ENCODE measurements around the gene SIPA1L3. TPM values are rescaled to one million over a fixed set of nuclear protein-coding genes. Genes with fewer than 3 reads are reported as not detected.
"Not testable (repeated sequence)": the region's sequence is repeated elsewhere in the genome, so short reads cannot be mapped to it uniquely, and the experiment has no call there.

Gene SIPA1L3
- total RNA-seq, 3 donors from 2014 or later, result 13.8 to 15.9 (median 15.7) TPM

DNA sequence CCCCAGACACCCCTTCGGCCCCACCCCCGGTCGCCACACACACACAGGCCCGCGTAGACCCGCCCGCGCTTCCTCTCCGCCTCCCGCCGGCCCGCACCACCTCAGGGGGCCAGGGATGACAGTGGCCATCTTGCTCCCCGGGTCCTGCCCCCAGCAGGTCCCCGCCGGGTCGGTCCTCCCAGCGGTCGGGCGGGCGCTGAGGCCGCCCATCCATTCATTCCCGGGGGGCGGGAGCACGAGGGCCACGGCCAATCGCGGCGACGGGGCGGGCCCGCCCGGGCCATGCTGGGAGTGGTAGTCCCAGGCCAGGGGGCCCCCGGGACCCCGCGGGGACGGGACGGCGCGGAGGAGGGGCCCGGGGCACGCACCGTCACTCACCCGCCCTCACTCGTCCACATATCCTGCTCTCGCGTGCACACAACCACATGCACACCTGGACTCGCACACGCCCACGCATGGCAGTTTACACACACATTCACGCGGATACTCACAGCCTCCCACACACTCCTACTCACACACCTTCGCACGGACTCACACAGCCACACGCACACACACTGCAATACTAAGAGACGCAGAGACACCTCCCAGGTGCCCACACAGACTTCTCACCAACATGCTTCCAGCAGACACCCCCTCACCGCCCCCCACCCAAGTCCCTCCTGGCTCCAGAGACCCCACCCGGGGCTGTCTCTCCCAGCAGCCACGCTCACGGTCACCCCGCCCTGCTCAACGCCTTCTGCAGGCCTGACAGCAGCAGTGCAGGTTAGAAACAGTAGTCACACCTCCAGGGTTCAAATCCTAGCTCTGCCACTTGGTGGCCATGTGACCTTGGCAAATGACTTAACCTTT is 317.2 kb downstream of the SIPA1L3 start, which contains the start of gene DPF1:
TSS of gene DPF1 (minus strand) at position 209 of the 849 bp plus-strand sequence. CDS start at position 129, 80 bp downstream.
- Mint-ChIP-seq H3K27me3 (ENCODE audit: low read depth) (peaks cover 68% of the 10 kb centered on the region), H3K36me3 (ENCODE audit: insufficient read depth) (no peaks in the 10 kb centered on the region), H3K4me1 (ENCODE audit: low read depth) (peaks cover 24% of the 10 kb centered on the region), H3K4me3 (peak within 1 kb of the TSS; percentile 74), H3K9me3 (no peaks in the 10 kb centered on the region)
- ATAC-seq (peak; percentile 84 to 89), DNase-seq (peak; percentile 38)

DNA sequence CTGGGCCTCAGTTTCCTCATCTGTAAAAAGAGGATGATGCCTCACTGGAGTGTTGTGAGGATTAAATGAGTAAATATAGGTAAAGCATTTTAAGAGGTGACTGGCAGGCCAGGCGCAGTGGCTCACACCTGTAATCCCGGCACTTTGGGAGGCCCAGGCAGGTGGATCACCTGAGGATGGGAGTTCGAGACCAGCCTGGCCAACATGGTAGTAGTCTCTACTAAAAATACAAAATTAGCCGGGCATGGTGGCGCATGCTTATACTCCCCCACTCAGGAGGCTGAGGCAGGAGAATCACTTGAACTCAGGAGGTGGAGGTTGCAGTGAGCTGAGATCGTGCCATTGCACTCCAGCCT is 317.8 kb downstream of the SIPA1L3 start:
- not testable (repeated sequence) for ATAC-seq; H3K9me3 Mint-ChIP-seq; DNase-seq; H3K36me3 Mint-ChIP-seq (ENCODE audit: insufficient read depth)
- Mint-ChIP-seq H3K4me1 (ENCODE audit: low read depth) (peaks cover 24% of the 10 kb centered on the region), H3K4me3 (peak overlapping the region; percentile 74), H3K27me3 (ENCODE audit: low read depth) (peaks cover 65% of the 10 kb centered on the region)

DNA sequence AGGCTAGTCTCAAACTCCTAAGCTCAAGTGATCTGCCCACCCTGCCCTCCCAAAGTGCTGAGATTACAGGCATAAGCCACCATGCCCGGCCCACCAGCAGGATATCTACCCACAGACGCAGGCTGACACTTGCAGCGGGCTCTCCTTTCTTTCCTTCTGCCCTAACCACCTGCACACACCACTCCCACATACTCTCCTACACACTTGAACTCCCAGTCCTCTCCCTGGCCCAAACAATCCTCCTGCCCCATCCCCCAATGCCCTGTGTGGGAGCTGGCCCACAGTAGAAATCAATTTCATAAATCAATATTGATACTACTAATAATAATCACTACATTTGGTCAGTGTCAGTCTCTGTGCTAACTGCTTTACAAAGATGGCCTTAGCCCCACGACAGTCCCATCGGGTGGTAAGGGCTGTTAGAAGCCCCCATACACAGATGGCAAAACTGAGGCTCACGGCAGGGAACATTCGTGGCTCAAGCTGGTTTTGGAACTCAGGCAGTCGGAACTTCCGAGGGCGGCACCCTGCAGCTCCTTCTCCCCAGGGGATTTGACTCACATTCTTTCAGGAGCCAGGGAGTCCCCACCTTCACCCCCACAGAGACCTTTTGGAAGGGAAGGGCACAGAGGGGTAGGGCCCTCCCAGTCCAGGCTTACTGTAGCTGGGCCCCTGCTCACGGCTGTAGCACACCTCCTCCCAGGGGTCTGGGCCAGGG is 320.4 kb downstream of the SIPA1L3 start:
- ATAC-seq, result no peak
- H3K9me3 Mint-ChIP-seq, result no peaks in the 10 kb centered on the region
- H3K27me3 Mint-ChIP-seq (ENCODE audit: low read depth), result peaks cover 63% of the 10 kb centered on the region
- no peak overlapping the region for H3K4me3 Mint-ChIP-seq
- DNase-seq, result no peak
- H3K36me3 Mint-ChIP-seq (ENCODE audit: insufficient read depth), result no peaks in the 10 kb centered on the region
- H3K4me1 Mint-ChIP-seq (ENCODE audit: low read depth), result peaks cover 25% of the 10 kb centered on the region

DNA sequence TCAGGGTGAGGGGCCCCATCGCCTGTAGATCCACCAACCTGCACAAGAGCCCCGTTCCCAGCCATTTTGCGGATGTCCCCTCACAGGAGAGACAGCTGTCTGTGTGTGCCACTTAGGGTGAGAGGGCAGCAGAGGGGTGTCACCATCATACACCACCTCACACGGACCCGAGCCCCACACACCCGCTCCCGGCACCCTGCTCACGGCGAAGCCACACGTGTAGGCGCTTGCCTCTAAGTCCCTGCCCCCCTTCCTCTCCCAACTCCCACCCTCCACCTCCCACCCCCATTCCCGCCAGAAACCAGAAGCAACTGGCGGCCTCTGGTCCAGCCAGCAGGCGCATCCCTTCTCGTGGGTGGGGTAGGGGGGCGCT is 321.0 kb downstream of the SIPA1L3 start:
- Mint-ChIP-seq H3K4me1 (ENCODE audit: low read depth) (peaks cover 25% of the 10 kb centered on the region), H3K36me3 (ENCODE audit: insufficient read depth) (no peaks in the 10 kb centered on the region), H3K4me3 (no peak overlapping the region), H3K27me3 (ENCODE audit: low read depth) (peaks cover 59% of the 10 kb centered on the region), H3K9me3 (no peaks in the 10 kb centered on the region)
- ATAC-seq, result no peak
- no peak for DNase-seq

DNA sequence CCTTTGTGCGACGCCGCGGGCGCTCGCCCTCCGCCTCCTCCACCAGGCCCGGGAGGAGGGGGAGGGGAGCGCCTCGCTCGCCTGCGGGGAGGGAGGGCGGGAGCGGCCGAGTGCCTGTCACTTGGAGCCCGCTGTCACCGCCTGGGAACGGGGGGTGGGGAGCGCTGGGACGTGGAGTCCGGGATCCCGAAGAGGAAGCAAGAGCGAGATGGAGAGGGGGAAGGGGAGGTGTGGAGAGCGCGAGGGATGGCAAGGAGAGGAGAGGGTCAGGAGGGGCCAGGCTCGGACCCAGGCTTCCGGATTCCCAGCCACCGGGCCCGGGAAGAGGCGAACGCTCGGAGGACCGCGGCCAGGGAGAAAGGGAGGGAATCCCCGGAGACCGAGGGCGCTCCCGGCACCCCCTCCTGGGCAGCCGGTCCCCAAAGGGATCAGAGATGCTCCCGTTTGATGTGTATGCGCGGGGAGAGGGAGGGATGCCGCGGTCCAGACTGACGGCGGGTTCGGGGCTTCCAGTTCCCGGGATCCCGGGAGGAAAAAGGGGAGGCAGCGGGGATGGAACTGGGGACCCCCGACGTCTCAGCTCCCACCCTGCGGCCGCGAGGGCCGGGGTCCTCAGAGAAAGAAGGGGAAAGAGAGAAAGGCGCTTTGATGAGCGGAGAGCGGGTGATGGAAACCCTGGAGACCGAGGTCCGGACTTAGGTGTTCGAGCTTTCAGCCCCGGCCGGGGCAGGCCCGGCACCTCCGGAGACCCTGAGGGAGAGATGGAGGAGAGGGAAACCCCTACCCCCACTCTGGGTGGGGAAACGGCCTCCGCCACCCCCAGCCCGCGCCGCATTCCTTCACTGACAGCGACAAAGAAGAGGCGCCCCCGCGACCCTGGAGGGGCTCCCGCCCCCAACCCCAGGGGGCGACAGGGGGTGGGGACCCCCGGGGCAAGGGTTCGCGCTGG is 321.8 kb downstream of the SIPA1L3 start:
- Mint-ChIP-seq H3K36me3 (ENCODE audit: insufficient read depth) (no peaks in the 10 kb centered on the region), H3K4me3 (peak overlapping the region; percentile 38), H3K27me3 (ENCODE audit: low read depth) (peaks cover 52% of the 10 kb centered on the region), H3K9me3 (no peaks in the 10 kb centered on the region), H3K4me1 (ENCODE audit: low read depth) (peaks cover 18% of the 10 kb centered on the region)
- ATAC-seq, result no peak
- DNase-seq, result no peak

DNA sequence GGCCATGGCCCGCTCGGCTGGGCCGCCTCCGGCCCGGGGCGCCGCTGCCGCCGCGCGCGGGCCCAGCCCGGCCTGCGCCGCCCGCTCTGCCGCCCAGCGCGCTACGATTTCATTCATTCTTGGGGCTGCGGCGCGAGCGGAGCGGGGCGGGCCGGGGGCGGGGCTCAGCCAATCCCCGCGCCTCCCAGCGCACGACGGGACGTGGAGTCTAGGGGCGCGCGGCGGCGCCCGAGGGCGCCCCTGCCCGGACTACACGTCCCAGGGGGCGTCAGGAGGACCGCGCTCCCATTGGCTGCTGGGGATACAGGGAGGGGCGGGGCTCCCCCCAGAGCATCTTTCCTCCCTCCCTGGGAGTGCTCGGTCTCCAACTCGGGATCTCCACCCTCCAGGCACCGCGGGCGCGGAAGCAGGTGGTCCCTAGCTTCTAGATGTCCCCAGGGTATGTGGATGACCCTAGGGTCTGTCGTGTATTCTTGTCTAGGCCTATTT is 322.6 kb downstream of the SIPA1L3 start:
- Mint-ChIP-seq H3K4me3 (no peak overlapping the region), H3K27me3 (ENCODE audit: low read depth) (peaks cover 44% of the 10 kb centered on the region), H3K36me3 (ENCODE audit: insufficient read depth) (no peaks in the 10 kb centered on the region), H3K4me1 (ENCODE audit: low read depth) (peaks cover 13% of the 10 kb centered on the region), H3K9me3 (no peaks in the 10 kb centered on the region)
- peak; percentile 97 to 98 for ATAC-seq
- peak; percentile 51 for DNase-seq

DNA sequence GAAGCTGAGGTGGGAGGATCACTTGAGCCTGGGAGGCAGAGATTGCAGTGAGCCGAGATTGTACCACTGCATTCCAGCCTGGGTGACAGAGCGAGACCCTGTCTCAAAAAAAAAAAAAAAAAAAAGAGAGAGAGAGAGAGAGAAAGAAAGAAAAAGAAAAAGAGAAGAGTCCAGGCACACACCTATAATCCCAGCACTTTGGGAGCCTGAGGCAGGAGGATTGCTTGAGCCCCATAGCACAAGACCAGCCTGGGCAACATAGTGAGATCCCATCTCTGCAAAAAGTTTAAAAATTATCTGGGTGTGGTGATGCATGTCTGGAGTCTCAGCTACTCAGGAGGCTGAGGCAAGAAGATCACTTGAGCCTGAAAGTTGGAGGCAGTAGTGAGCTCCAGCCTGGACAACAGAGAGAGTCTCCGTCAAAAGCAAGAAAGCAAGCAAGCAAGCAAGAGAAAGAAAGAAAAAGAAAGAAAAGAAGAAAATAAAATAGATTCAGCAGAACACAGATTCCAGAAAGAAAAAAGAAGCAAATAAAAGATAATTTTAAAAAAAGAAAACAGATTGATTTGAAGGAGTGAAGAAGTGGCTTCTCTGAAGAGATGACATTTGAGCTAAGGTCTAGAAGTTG is 323.6 kb downstream of the SIPA1L3 start:
- peaks cover 12% of the 10 kb centered on the region for H3K4me1 Mint-ChIP-seq (ENCODE audit: low read depth)
- H3K4me3 Mint-ChIP-seq; H3K9me3 Mint-ChIP-seq; H3K36me3 Mint-ChIP-seq (ENCODE audit: insufficient read depth); DNase-seq; ATAC-seq: not testable (repeated sequence)
- H3K27me3 Mint-ChIP-seq (ENCODE audit: low read depth), result peaks cover 38% of the 10 kb centered on the region

DNA sequence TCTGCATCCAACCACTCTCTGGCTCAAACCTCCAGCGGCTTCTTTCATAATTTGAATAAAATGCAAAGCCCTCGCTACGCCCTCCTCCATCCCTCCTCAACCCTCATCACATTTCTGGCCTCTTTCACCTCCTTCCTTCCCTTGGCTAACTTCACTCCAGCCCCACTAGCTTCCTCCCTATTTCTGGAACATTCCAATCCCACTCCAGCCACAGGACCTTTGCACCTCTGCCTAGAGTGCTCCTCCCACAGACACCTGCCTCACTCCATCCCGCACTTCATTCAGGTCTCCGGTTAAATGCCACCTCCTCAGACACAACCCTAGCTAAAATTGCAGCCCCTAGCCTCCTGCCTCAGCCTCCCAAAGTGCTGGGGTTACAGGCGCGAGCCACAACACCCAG is 324.9 kb downstream of the SIPA1L3 start:
- Mint-ChIP-seq H3K4me1 (ENCODE audit: low read depth) (peaks cover 11% of the 10 kb centered on the region), H3K9me3 (no peaks in the 10 kb centered on the region), H3K27me3 (ENCODE audit: low read depth) (peaks cover 31% of the 10 kb centered on the region), H3K4me3 (no peak overlapping the region), H3K36me3 (ENCODE audit: insufficient read depth) (no peaks in the 10 kb centered on the region)
- ATAC-seq (no peak), DNase-seq (no peak)

DNA sequence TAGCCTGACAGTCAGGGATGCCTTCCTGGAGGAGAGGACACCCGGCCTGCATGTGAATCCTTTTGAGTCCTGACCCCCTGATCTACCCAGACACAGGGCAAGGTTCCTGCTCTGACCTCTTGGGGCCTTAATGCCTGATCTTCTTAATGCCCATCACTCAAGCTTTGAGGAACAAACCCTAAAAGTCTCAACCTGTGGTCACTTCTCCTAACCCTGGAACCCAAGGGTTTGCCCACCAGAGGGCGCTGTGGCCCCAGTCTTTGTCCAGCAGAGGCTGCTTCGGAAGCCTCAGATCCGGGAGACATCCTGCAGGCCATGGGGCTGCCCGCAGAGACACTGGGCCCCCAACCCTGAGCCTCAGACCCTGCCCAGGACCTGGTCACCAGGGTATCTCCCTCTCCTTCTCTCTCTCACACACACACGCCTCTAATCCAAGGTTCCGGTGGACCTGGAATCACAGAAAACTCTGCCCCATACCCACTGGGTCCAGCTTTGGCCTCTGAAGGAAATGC is 326.8 kb downstream of the SIPA1L3 start:
- Mint-ChIP-seq H3K4me3 (no peak overlapping the region), H3K9me3 (no peaks in the 10 kb centered on the region)

DNA sequence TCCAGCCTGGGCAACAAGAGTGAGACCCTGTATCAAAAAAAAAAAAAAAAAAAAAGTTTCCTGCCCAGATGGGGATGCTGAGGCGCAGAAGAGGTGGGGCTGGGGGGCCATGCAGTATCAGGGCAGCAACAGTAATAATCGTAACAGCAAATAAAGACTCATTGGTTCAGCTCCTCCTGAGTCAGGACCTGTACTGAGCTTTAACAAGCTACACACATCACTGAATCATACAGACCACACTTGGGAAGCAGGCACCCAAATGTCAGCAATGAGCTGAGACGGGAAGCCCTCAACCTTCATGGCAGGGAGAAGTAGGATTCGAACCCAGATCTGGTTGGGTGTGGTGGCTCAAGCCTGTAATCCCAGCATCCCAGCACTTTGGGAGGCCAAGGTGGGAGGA is 327.6 kb downstream of the SIPA1L3 start:
- H3K36me3 Mint-ChIP-seq (ENCODE audit: insufficient read depth), result no peaks in the 10 kb centered on the region
- H3K4me1 Mint-ChIP-seq (ENCODE audit: low read depth), result peaks cover 1% of the 10 kb centered on the region
- DNase-seq (no peak), ATAC-seq (no peak)
- H3K9me3 Mint-ChIP-seq, result no peaks in the 10 kb centered on the region
- H3K27me3 Mint-ChIP-seq (ENCODE audit: low read depth), result peaks cover 19% of the 10 kb centered on the region
- no peak overlapping the region for H3K4me3 Mint-ChIP-seq

More for the DNA sequence above, 326.8 kb downstream of the SIPA1L3 start:
- H3K4me1 Mint-ChIP-seq (ENCODE audit: low read depth), result peaks cover 4% of the 10 kb centered on the region
- DNase-seq (peak; percentile 75), ATAC-seq (no peak)
- H3K27me3 Mint-ChIP-seq (ENCODE audit: low read depth), result peaks cover 19% of the 10 kb centered on the region
- H3K36me3 Mint-ChIP-seq (ENCODE audit: insufficient read depth), result no peaks in the 10 kb centered on the region

DNA sequence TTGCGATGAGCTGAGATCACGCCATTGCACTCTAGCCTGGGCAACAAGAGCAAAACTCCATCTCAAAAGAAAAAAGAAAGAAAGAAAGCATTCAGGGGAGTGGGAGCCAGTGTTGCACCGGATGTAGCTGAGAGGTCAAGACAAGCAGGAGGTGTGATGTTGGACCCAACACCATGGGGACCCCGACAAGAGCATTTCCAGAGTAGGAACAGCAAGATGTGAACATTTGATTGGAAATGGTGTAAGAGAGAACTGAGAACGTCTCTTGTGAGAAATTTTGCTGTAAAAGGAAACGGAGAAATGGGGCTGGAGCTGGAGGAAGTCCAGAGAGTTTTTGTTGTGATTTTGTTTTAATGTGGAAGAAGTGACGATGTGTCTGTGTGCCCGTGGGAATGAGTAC is 332.8 kb downstream of the SIPA1L3 start:
- H3K9me3 Mint-ChIP-seq, result no peaks in the 10 kb centered on the region
- no peak for ATAC-seq
- no peaks in the 10 kb centered on the region for H3K36me3 Mint-ChIP-seq (ENCODE audit: insufficient read depth)
- no peak overlapping the region for H3K4me3 Mint-ChIP-seq
- no peak for DNase-seq
- peaks cover 2% of the 10 kb centered on the region for H3K4me1 Mint-ChIP-seq (ENCODE audit: low read depth)
- peaks cover 4% of the 10 kb centered on the region for H3K27me3 Mint-ChIP-seq (ENCODE audit: low read depth)

DNA sequence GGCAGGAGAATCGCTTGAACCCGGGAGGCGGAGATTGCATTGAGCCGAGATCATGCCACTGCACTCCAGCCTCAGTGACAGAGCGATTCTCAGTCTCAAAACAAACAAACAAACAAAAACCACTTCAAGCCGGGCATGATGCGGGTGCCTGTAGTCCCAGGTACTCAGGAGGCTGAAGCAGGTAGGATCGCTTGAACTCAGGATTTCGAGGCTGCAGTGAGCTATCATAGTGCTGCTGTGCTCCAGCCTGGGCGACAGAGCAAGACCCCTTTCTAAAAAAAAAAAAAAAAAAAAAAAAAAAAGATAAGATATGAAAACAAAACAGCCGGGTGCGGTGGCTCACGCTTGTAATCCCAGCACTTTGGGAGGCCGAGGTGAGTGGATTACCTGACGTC is 336.3 kb downstream of the SIPA1L3 start:
- Mint-ChIP-seq H3K9me3 (no peaks in the 10 kb centered on the region), H3K4me3 (peak overlapping the region; percentile 59), H3K4me1 (ENCODE audit: low read depth) (peaks cover 2% of the 10 kb centered on the region), H3K27me3 (ENCODE audit: low read depth) (peaks cover 4% of the 10 kb centered on the region), H3K36me3 (ENCODE audit: insufficient read depth) (no peaks in the 10 kb centered on the region)
- DNase-seq, result no peak
- ATAC-seq, result no peak

DNA sequence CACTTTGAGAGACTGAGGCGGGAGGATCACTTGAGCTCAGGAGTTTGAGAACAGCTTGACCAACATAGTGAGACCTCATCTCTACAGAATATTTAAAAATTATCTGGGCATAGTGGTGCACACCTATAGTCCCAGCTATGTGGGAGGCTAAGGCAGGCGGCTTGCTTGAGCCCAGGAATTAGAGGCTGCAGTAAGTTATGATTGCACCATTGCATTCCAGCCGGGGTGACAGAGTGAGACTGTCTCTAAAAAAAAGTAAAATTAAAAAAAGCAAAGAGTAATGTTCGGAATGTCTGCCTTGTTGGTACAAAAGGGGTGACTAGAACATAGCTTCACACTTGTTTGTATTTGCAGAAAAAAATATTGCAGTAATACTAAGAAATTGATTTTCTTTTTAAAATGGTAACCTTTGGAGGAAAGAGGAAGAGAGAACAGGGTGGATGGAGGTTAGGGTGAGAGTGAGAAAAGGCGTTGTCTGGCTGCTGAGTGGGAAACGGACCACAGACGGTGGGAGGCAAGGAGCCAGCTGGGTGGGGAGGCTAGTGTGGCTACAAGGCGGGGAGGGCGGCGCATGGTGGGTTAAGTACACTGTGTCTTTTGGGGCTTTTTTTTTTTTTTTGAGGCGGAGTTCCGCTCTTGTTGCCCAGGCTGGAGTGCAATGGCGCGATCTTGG is 339.0 kb downstream of the SIPA1L3 start:
- no peak overlapping the region for H3K4me3 Mint-ChIP-seq
- no peaks in the 10 kb centered on the region for H3K9me3 Mint-ChIP-seq
- DNase-seq (no peak), ATAC-seq (no peak)
- H3K36me3 Mint-ChIP-seq (ENCODE audit: insufficient read depth), result no peaks in the 10 kb centered on the region
- H3K4me1 Mint-ChIP-seq (ENCODE audit: low read depth), result peaks cover 2% of the 10 kb centered on the region
- no peaks in the 10 kb centered on the region for H3K27me3 Mint-ChIP-seq (ENCODE audit: low read depth)
